Measurements from ENCODE around the gene NBPF3.

DNA sequence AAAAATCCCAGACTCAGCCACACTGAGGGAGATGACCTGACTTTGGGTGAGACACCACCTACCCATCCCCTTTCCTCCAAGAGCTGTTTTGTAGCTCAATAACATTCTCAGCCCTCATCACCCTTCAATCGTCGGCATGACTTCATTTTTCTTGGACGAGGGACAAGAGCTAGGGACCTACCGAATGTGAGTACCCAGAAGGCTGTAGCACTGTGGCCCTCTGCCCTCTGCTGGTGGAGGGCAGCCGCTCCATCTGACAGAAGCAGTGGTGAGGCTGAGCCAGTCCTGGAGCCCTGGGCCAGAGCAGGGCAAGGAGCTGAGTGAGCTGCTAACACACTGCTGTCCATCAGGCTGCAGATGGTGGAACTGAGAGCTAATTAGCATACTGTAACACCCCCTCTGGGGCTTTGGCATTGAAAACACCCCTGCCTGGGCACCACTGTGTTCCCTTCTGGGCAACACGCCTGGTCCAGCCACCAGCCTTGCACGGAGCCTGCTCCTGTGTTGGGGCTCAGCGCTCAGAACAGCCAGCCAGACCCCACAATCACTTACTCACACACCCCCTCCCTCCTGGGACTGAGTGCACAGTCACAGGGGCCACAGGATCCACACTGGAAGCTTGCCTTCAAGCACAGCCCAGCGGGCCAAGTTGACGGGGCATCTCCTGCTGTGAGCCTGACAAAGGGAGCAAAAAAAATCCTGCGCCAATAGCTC is 51.0 kb downstream of the NBPF3 start:
- TF ChIP-seq BHLHE40 (IDR thresholded peaks at IDR 0.05; ENCODE audit: borderline replicate concordance) (no peak), TARDBP (IDR thresholded peaks at IDR 0.05) (no peak), ELF4 (IDR thresholded peaks at IDR 0.05) (no peak), SUZ12 (IDR thresholded peaks at IDR 0.05) (no peak), FOXM1 (IDR thresholded peaks at IDR 0.05; ENCODE audit: borderline replicate concordance) (no peak), ARNT (IDR thresholded peaks at IDR 0.05) (no peak), HDGF (IDR thresholded peaks at IDR 0.05; ENCODE audit: borderline replicate concordance) (no peak), SP1 (IDR thresholded peaks at IDR 0.05) (no peak), L3MBTL2 (conservative IDR thresholded peaks at IDR 0.05) (no peak), FOXA1 (IDR thresholded peaks at IDR 0.05) (no peak), FOXK2 (IDR thresholded peaks at IDR 0.05) (no peak)
